WTC11 (cell line): Measurements from ENCODE around the gene KHK. TPM values are rescaled to one million over a fixed set of nuclear protein-coding genes. Genes with fewer than 3 reads are reported as not detected.

Experiments
- ATAC-seq: fragments of 200-7000 bp; cut with Tn5 transposase; 2 replicates; pipeline ENCODE4 v1.10.0; 2021; ENCODE audit warnings: mild to moderate bottlenecking, moderate library complexity
- CTCF ChIA-PET: fragments of 300-600 bp; sonication (Branson Sonifier 250); formaldehyde crosslinking; loops from one replicate; lab custom pipeline; 2021; ENCODE audit warnings: antibody characterized with exemption; lab: Charles Lee
- POLR2A ChIA-PET: fragments of 350-600 bp; sonication (Branson Sonifier 250); formaldehyde crosslinking; loops from one replicate; lab custom pipeline; 2021; ENCODE audit warnings: antibody characterized with exemption; lab: Charles Lee
- DNase-seq: peaks from one replicate; pipeline ENCODE4 v3.0.0; 2021; ENCODE audit warnings: low spot score
- H3K27ac Mint-ChIP-seq: 2 replicates; pipeline ENCODE4 v1.8.0; 2021; ENCODE audit warnings: mixed read lengths
- H3K27me3 Mint-ChIP-seq: 2 replicates; pipeline ENCODE4 v1.8.0; 2021; ENCODE audit warnings: low read depth, mild to moderate bottlenecking, moderate library complexity, mixed read lengths
- H3K36me3 Mint-ChIP-seq: 2 replicates; pipeline ENCODE4 v1.8.0; 2021; ENCODE audit warnings: mixed read lengths
- H3K4me1 Mint-ChIP-seq: 2 replicates; pipeline ENCODE4 v1.8.0; 2022; ENCODE audit warnings: mixed read lengths
- H3K4me3 Mint-ChIP-seq: 2 replicates; pipeline ENCODE4 v1.8.0; 2021; ENCODE audit warnings: mild to moderate bottlenecking, moderate library complexity, mixed read lengths
- H3K9me3 Mint-ChIP-seq: 2 replicates; pipeline ENCODE4 v1.8.0; 2021; ENCODE audit warnings: mixed read lengths
- EMX1 ChIP-seq: fragments of 250-450 bp; sonication (Bioruptor Pico); IDR thresholded peaks from 2 replicates; pipeline ENCODE4 v1.8.0; 2021; ENCODE audit warnings: mild to moderate bottlenecking
- ESRRA ChIP-seq: sonication (generic); formaldehyde crosslinking; IDR thresholded peaks from 2 replicates; pipeline ENCODE4 v1.8.1; 2022; ENCODE audit warnings: mild to moderate bottlenecking, missing genetic modification reagents, borderline replicate concordance
- GRHL2 ChIP-seq: fragments of 250-450 bp; sonication (Bioruptor Pico); IDR thresholded peaks from 2 replicates; pipeline ENCODE4 v1.8.0; 2022; ENCODE audit warnings: mild to moderate bottlenecking, moderate library complexity; ENCODE audit not compliant: insufficient replicate concordance, severe bottlenecking
- MXD4 ChIP-seq: fragments of 250-450 bp; sonication (Bioruptor Pico); IDR thresholded peaks from 2 replicates; pipeline ENCODE4 v1.8.0; 2021; ENCODE audit warnings: mild to moderate bottlenecking, moderate library complexity, borderline replicate concordance
- NFE2L1 ChIP-seq: sonication (generic); formaldehyde crosslinking; IDR thresholded peaks from 2 replicates; pipeline ENCODE4 v1.8.1; 2023; ENCODE audit warnings: missing genetic modification reagents
- ZBTB21 ChIP-seq: sonication (generic); formaldehyde crosslinking; IDR thresholded peaks from 2 replicates; pipeline ENCODE4 v1.8.1; 2023; ENCODE audit warnings: mild to moderate bottlenecking, missing genetic modification reagents, borderline replicate concordance
- ZNF263 ChIP-seq: sonication (generic); formaldehyde crosslinking; IDR thresholded peaks from 2 replicates; pipeline ENCODE4 v1.8.1; 2022; ENCODE audit warnings: low read depth, mild to moderate bottlenecking, moderate library complexity, missing genetic modification reagents
- total RNA-seq: library from RNA; stranded (reverse); gene quantifications from 3 replicates; pipeline ENCODE4 v1.2.3, GENCODE V29; 2021
- TF ChIP-seq, protein P1 (sequence below): sonication (generic); formaldehyde crosslinking; IDR thresholded peaks from 2 replicates; pipeline ENCODE4 v1.8.1; 2023; ENCODE audit warnings: mild to moderate bottlenecking, missing genetic modification reagents, moderate library complexity
- TF ChIP-seq, protein P2 (sequence below): sonication (generic); formaldehyde crosslinking; IDR thresholded peaks from 2 replicates; pipeline ENCODE4 v1.8.0; 2022; ENCODE audit warnings: missing genetic modification reagents
- TF ChIP-seq, protein P3 (sequence below): sonication (generic); formaldehyde crosslinking; IDR thresholded peaks from 2 replicates; pipeline ENCODE4 v1.8.1; 2022; ENCODE audit warnings: low read depth, missing genetic modification reagents, borderline replicate concordance

The KHK gene
- total RNA-seq, 1 experiment from 2014 or later = 17.4 TPM

DNA sequence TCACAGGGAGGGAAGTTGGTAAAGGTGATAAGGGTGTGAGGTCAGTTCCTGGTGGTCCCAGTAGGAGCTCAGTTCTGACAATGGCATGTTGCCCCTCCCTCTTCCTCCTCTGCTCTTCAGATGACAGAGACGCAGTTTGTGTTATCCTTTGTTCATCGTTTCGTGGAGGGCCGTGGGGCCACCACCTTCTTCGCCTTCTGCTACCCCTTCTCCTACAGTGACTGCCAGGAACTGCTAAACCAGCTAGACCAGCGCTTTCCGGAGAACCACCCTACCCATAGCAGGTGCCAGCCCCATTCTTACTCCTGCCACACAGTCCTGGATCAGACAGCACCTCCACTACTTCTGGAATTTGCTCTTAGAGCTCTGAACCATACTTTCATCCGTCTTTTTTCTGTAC is 32.8 kb upstream of the KHK start (continued):
- no peak for TF ChIP-seq ZNF263 (CRISPR knock-in tag)

DNA sequence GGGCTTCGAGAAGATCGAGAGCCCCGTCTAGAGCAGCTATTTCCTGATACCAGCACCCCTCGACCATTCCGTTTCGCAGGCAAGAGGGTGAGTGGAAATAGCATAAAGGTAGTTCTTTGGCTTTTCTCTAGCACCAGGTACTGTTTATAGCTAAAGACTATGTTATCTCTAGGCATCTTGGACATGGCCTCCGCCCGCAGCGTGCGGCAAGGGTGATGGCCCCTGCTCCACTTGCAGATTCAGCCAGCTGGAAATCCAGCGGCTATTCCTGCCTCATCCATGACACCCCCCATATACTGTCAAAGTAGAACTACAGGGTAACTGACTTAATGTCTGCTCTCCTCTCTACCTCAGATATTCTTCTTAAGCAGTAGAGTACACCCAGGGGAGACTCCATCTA is 31.9 kb upstream of the KHK start:
- POLR2A ChIA-PET = no interaction called here
- Mint-ChIP-seq H3K27ac (no peak overlapping the region), H3K4me3 (no peak overlapping the region), H3K27me3 (peaks cover 6% of the 10 kb centered on the region), H3K9me3 (no peaks in the 10 kb centered on the region)
- CTCF ChIA-PET = interaction anchor here (1.6 to 1.9 kb wide), 2 partner anchors 26 to 30 kb away, joined by 4 to 5 read pairs; no protein-coding TSS in a partner anchor
- ATAC-seq = no peak
- TF ChIP-seq, protein P1, sequence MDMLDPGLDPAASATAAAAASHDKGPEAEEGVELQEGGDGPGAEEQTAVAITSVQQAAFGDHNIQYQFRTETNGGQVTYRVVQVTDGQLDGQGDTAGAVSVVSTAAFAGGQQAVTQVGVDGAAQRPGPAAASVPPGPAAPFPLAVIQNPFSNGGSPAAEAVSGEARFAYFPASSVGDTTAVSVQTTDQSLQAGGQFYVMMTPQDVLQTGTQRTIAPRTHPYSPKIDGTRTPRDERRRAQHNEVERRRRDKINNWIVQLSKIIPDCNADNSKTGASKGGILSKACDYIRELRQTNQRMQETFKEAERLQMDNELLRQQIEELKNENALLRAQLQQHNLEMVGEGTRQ (CRISPR knock-in tag) = no peak
- TF ChIP-seq, all 79 proteins: peak for 0
- no peak for DNase-seq
- H3K36me3 Mint-ChIP-seq = peaks cover 26% of the 10 kb centered on the region
- peaks cover 5% of the 10 kb centered on the region for H3K4me1 Mint-ChIP-seq

DNA sequence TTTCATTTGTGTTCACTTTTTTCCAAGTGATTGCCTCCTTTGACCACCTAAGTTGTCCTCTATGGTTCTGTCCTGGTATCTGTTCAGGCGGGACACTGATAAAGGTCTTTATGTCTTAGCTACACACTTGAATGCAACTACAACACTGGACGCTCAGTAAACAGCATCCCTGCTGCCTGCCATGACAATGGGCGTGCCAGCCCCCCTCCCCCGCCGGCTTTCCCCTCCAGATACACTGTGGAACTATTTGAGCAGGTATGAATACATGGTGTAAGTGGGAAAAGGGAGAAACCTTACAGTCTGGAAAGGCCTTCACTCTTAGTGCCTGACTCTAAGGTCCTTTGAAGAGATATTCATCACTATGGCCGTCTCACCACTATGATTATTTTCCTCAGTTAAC is 29.4 kb upstream of the KHK start:
- Mint-ChIP-seq H3K9me3 (no peaks in the 10 kb centered on the region), H3K4me1 (peaks cover 3% of the 10 kb centered on the region), H3K4me3 (no peak overlapping the region), H3K27ac (no peak overlapping the region), H3K27me3 (no peaks in the 10 kb centered on the region), H3K36me3 (peaks cover 29% of the 10 kb centered on the region)
- TF ChIP-seq ESRRA (CRISPR knock-in tag) (no peak), EMX1 (CRISPR knock-in tag) (no peak)
- POLR2A ChIA-PET = no interaction called here
- DNase-seq = no peak
- no peak for ATAC-seq
- CTCF ChIA-PET = no interaction called here

DNA sequence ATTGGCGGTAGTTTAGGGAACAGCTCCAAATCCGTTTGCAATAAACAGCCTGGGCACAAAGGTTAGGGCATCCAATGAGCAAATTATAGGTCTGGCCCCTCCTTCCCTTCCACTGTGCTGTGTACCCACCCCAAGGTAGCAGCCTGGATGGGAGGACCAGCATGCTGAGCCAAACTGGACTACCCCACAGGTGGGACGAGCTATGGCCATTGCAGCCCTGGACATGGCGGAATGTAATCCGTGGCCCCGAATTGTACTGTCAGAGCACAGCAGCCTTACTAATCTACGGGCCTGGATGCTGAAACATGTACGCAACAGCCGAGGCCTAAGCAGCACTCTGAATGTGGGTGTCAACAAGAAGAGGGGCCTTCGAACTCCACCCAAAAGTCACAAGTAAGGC is 28.4 kb upstream of the KHK start:
- H3K9me3 Mint-ChIP-seq = no peaks in the 10 kb centered on the region
- H3K4me1 Mint-ChIP-seq = no peaks in the 10 kb centered on the region
- no peaks in the 10 kb centered on the region for H3K27me3 Mint-ChIP-seq
- POLR2A ChIA-PET = no interaction called here
- peaks cover 36% of the 10 kb centered on the region for H3K36me3 Mint-ChIP-seq
- DNase-seq = no peak
- TF ChIP-seq, protein P2, sequence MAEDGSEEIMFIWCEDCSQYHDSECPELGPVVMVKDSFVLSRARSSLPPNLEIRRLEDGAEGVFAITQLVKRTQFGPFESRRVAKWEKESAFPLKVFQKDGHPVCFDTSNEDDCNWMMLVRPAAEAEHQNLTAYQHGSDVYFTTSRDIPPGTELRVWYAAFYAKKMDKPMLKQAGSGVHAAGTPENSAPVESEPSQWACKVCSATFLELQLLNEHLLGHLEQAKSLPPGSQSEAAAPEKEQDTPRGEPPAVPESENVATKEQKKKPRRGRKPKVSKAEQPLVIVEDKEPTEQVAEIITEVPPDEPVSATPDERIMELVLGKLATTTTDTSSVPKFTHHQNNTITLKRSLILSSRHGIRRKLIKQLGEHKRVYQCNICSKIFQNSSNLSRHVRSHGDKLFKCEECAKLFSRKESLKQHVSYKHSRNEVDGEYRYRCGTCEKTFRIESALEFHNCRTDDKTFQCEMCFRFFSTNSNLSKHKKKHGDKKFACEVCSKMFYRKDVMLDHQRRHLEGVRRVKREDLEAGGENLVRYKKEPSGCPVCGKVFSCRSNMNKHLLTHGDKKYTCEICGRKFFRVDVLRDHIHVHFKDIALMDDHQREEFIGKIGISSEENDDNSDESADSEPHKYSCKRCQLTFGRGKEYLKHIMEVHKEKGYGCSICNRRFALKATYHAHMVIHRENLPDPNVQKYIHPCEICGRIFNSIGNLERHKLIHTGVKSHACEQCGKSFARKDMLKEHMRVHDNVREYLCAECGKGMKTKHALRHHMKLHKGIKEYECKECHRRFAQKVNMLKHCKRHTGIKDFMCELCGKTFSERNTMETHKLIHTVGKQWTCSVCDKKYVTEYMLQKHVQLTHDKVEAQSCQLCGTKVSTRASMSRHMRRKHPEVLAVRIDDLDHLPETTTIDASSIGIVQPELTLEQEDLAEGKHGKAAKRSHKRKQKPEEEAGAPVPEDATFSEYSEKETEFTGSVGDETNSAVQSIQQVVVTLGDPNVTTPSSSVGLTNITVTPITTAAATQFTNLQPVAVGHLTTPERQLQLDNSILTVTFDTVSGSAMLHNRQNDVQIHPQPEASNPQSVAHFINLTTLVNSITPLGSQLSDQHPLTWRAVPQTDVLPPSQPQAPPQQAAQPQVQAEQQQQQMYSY (CRISPR knock-in tag) = no peak
- no peak for TF ChIP-seq NFE2L1 (CRISPR knock-in tag)
- TF ChIP-seq GRHL2 (CRISPR knock-in tag) = no peak
- no peak for TF ChIP-seq MXD4 (CRISPR knock-in tag)
- TF ChIP-seq, protein P3, sequence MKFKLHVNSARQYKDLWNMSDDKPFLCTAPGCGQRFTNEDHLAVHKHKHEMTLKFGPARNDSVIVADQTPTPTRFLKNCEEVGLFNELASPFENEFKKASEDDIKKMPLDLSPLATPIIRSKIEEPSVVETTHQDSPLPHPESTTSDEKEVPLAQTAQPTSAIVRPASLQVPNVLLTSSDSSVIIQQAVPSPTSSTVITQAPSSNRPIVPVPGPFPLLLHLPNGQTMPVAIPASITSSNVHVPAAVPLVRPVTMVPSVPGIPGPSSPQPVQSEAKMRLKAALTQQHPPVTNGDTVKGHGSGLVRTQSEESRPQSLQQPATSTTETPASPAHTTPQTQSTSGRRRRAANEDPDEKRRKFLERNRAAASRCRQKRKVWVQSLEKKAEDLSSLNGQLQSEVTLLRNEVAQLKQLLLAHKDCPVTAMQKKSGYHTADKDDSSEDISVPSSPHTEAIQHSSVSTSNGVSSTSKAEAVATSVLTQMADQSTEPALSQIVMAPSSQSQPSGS (CRISPR knock-in tag) = no peak
- H3K4me3 Mint-ChIP-seq = no peak overlapping the region
- ATAC-seq = no peak
- no peak overlapping the region for H3K27ac Mint-ChIP-seq
- CTCF ChIA-PET = interaction anchor here (1.1 to 2.1 kb wide), 5 partner anchors 8 to 97 kb away, joined by 3 to 6 read pairs (median 5); partner anchors contain the start of genes AGBL5 and OST4

DNA sequence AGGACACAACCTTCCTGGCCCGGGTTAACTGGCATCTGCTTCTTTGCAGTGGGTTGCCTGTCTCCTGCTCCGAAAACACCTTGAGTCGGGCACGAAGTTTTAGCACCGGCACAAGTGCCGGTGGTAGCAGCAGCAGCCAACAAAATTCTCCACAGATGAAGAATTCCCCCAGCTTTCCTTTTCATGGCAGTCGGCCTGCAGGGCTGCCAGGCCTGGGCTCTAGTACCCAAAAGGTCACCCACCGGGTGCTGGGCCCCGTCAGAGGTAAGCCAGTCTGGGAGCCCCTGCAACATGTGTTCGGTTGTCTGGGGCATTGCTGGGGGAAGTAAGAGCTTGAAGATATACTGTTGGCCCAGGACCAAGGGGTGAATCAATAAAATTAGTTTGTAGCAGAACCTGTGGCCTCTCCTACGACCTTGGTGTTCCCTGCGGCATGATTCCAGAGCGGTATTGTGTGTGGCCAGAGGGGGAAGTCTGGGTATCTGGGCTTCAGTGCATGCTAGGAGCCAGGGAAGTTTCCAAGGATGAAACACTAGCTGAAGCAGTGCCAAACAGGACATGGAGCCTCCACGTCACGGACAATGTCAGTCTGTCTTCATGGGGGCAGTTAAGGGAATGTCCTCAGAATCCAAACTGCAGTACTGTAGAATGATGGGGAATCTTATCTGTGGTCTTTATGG is 27.3 kb upstream of the KHK start:
- ChIA-PET CTCF (interaction anchor here (0.8 to 2.1 kb wide), 5 partner anchors 9 to 98 kb away, joined by 3 to 6 read pairs (median 3); partner anchors contain the start of genes AGBL5 and OST4), POLR2A (interaction anchor here (0.7 kb wide), 1 partner anchor 12 kb away, joined by 4 read pairs; the partner anchor contains the start of gene OST4)
- H3K4me1 Mint-ChIP-seq = no peaks in the 10 kb centered on the region
- ATAC-seq (no peak), DNase-seq (no peak)
- no peaks in the 10 kb centered on the region for H3K9me3 Mint-ChIP-seq
- no peaks in the 10 kb centered on the region for H3K27me3 Mint-ChIP-seq
- H3K4me3 Mint-ChIP-seq = no peak overlapping the region
- TF ChIP-seq ZBTB21 (CRISPR knock-in tag) = no peak
- H3K27ac Mint-ChIP-seq = no peak overlapping the region
- H3K36me3 Mint-ChIP-seq = peaks cover 31% of the 10 kb centered on the region
